ENCODE measurements around the gene USP49. TPM values are rescaled to one million over a fixed set of nuclear protein-coding genes. Genes with fewer than 3 reads are reported as not detected.
A peak's percentile ranks its signal among the peaks of the same experiment; 100 is the strongest.

USP49 gene
- total RNA-seq, 1 experiment from 2014 or later = 10.5 TPM

DNA sequence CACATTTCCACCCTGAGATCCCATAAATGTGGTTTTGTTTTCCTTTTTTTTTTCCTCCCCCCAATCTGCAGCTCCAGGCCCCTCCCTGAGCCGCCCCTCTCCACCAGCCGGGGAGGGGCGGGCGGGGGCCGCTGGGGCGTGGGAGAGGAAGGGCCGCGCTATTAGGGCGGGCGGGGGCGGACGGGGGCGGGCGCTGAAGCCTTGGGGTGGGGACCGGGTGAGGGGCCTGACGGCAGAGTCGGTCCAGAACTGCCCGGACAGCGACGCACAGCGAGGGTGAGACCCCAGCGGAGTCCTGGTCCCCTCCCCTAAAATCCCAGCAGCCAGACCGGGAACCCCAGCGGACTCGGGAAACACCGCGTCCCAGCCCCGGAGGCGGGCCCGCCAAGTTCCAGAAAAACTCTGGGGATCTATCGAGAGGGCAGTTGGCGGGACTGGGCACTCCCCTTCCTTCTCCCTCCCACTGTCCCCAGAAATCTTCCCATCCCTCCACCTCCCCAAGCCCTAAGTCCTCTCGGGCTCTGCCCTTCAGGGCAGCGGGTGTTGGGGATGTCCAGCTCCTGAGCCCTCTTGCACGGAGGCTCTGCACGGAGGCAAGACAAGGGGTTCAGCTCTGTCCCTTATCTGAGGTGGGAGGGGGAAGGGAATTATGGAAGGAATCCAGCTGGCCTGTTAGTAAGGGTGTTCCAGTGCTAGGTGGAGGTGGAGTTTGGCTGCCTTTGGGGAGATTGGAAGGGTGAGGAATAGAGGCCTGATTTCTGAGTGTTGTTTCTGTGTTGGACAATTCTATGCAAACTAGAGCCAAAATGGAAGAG lies 114.4 kb downstream of the USP49 start, which contains the start of gene PRICKLE4:
TSS of gene PRICKLE4 (plus strand) at position 232 of the 815 bp plus-strand sequence. CDS start 2,692 bp downstream, outside the sequence.
- H3K27me3 ChIP-seq (replicated peaks; ENCODE audit: insufficient read depth, low read depth, low read length, poor library complexity) = no peaks in the 10 kb centered on the region
- DNase-seq (ENCODE audit: low spot score) = peak; percentile 17
- intact Hi-C loops (cut with micrococcal nuclease; ENCODE audit: unreplicated experiment) = loop anchor here (1.0 to 2.0 kb wide), 3 partner anchors 264 to 437 kb away; partner anchors contain the start of gene MRPS10
- H3K36me3 ChIP-seq (ENCODE audit: insufficient read depth, low read length, poor library complexity, severe bottlenecking) = peaks cover 6% of the 10 kb centered on the region
- CTCF ChIA-PET = interaction anchor here (0.5 to 1.6 kb wide), 4 partner anchors 113 to 552 kb away, joined by 3 to 7 read pairs (median 6); no protein-coding TSS in a partner anchor
- POLR2A ChIA-PET (ENCODE audit: low non-redundant PET) = no interaction called here
- no TSS peak for BruUV-seq (replicated peaks)
- TF ChIP-seq, protein P1, sequence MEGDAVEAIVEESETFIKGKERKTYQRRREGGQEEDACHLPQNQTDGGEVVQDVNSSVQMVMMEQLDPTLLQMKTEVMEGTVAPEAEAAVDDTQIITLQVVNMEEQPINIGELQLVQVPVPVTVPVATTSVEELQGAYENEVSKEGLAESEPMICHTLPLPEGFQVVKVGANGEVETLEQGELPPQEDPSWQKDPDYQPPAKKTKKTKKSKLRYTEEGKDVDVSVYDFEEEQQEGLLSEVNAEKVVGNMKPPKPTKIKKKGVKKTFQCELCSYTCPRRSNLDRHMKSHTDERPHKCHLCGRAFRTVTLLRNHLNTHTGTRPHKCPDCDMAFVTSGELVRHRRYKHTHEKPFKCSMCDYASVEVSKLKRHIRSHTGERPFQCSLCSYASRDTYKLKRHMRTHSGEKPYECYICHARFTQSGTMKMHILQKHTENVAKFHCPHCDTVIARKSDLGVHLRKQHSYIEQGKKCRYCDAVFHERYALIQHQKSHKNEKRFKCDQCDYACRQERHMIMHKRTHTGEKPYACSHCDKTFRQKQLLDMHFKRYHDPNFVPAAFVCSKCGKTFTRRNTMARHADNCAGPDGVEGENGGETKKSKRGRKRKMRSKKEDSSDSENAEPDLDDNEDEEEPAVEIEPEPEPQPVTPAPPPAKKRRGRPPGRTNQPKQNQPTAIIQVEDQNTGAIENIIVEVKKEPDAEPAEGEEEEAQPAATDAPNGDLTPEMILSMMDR (conservative IDR thresholded peaks at IDR 0.05; ENCODE audit: low read depth, low read length) = no peak
- TF ChIP-seq EZH2 (IDR thresholded peaks at IDR 0.05; ENCODE audit: borderline replicate concordance, low read depth, low read length, poor library complexity, severe bottlenecking) = no peak
- H3K9me3 ChIP-seq (ENCODE audit: low read depth, low read length, poor library complexity, severe bottlenecking) = no peaks in the 10 kb centered on the region
- peak within 1 kb of the TSS; percentile 53 for H3K27ac ChIP-seq (ENCODE audit: low read depth, low read length, poor library complexity, severe bottlenecking)
- H3K4me1 ChIP-seq (ENCODE audit: insufficient read depth, low read length, poor library complexity, severe bottlenecking) = peaks cover 18% of the 10 kb centered on the region
- peak within 1 kb of the TSS; percentile 81 for H3K4me3 ChIP-seq (ENCODE audit: low read depth, low read length, poor library complexity, severe bottlenecking)

- Histone ChIP-seq H3K4me1 (ENCODE audit: insufficient read depth, low read length, poor library complexity, severe bottlenecking) (peaks cover 17% of the 10 kb centered on the region), H3K9me3 (ENCODE audit: low read depth, low read length, poor library complexity, severe bottlenecking) (no peaks in the 10 kb centered on the region), H3K27me3 (replicated peaks; ENCODE audit: insufficient read depth, low read depth, low read length, poor library complexity) (no peaks in the 10 kb centered on the region), H3K36me3 (ENCODE audit: insufficient read depth, low read length, poor library complexity, severe bottlenecking) (peaks cover 13% of the 10 kb centered on the region), H3K27ac (ENCODE audit: low read depth, low read length, poor library complexity, severe bottlenecking) (peak within 1 kb of the TSS; percentile 53), H3K4me3 (ENCODE audit: low read depth, low read length, poor library complexity, severe bottlenecking) (peak within 1 kb of the TSS; percentile 81)
- BruUV-seq (replicated peaks) = no TSS peak
- CTCF ChIA-PET = interaction anchor here (0.6 to 0.7 kb wide), 3 partner anchors 71 to 553 kb away, joined by 3 to 7 read pairs (median 4); no protein-coding TSS in a partner anchor
- intact Hi-C loops (cut with micrococcal nuclease; ENCODE audit: unreplicated experiment) = loop anchor here (1.0 to 10.0 kb wide), 5 partner anchors 75 to 437 kb away; partner anchors contain the start of gene MRPS10
- TF ChIP-seq, protein P1 (conservative IDR thresholded peaks at IDR 0.05; ENCODE audit: low read depth, low read length) = peak; percentile 95
- no peak for TF ChIP-seq EZH2 (IDR thresholded peaks at IDR 0.05; ENCODE audit: borderline replicate concordance, low read depth, low read length, poor library complexity, severe bottlenecking)
- peak; percentile 96 for DNase-seq (ENCODE audit: low spot score)
- POLR2A ChIA-PET (ENCODE audit: low non-redundant PET) = interaction anchor here (0.6 kb wide), 1 partner anchor 1150 kb away, joined by 3 read pairs; no protein-coding TSS in a partner anchor
These were observed 115.2 kb downstream of the USP49 start, which contains the start of gene FRS3 for GRCh38 chr6:41779788-41780550. TSS of gene FRS3 (minus strand) at chr6:41779900. CDS start at chr6:41776987, 2,913 bp downstream.

DNA sequence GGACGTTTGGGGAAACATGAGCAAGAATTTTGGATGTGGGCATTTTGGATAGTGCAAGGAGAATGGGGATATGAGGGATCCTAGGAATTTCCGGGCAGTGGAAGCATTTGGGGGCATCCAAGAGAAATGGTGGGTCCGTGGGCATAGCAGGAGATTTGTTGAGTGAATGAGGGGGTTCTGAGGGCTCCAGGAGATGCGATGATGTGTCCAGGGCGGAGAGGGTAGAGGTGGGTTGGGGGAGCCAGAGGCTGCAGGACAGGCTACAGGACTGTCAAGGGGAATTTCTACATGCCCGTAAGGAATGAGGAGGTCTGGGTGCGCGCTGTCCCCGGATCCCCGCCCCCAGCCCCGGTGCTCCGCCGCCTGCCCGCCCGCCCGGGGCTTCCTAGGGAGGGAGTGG lies 115.8 kb downstream of the USP49 start:
- intact Hi-C loops (cut with micrococcal nuclease; ENCODE audit: unreplicated experiment) = loop anchor here (10.0 kb wide), 2 partner anchors 75 to 175 kb away; no protein-coding TSS in a partner anchor
- H3K4me1 ChIP-seq (ENCODE audit: insufficient read depth, low read length, poor library complexity, severe bottlenecking) = peaks cover 17% of the 10 kb centered on the region
- H3K4me3 ChIP-seq (ENCODE audit: low read depth, low read length, poor library complexity, severe bottlenecking) = peak overlapping the region; percentile 81
- BruUV-seq (replicated peaks) = no TSS peak
- ChIA-PET POLR2A (ENCODE audit: low non-redundant PET) (interaction anchor here (0.6 kb wide), 1 partner anchor 1150 kb away, joined by 3 read pairs; no protein-coding TSS in a partner anchor), CTCF (interaction anchor here (0.6 to 0.7 kb wide), 2 partner anchors 70 to 265 kb away, joined by 3 to 4 read pairs; no protein-coding TSS in a partner anchor)
- no peak for TF ChIP-seq EZH2 (IDR thresholded peaks at IDR 0.05; ENCODE audit: borderline replicate concordance, low read depth, low read length, poor library complexity, severe bottlenecking)
- peak overlapping the region; percentile 45 for H3K27ac ChIP-seq (ENCODE audit: low read depth, low read length, poor library complexity, severe bottlenecking)
- H3K27me3 ChIP-seq (replicated peaks; ENCODE audit: insufficient read depth, low read depth, low read length, poor library complexity) = no peaks in the 10 kb centered on the region
- H3K36me3 ChIP-seq (ENCODE audit: insufficient read depth, low read length, poor library complexity, severe bottlenecking) = peaks cover 14% of the 10 kb centered on the region
- DNase-seq (ENCODE audit: low spot score) = no peak
- no peaks in the 10 kb centered on the region for H3K9me3 ChIP-seq (ENCODE audit: low read depth, low read length, poor library complexity, severe bottlenecking)

Data from A673 (cell line).